IMR-90 (cell line): ENCODE results near the gene SPPL2B. TPM values are rescaled to one million over a fixed set of nuclear protein-coding genes. Genes with fewer than 3 reads are reported as not detected.

Experiments
- ATAC-seq: fragments of 200-7000 bp; cut with Tn5 transposase; 2 replicates; pipeline ENCODE4 v1.9.1; 2020; ENCODE audit warnings: low read depth, mild to moderate bottlenecking, moderate library complexity
- BruUV-seq: library from RNA; stranded (reverse); fragments of 400-500 nt; replicated peaks from 2 replicates; lab custom pipeline; 2021; lab: Mats Ljungman, UMichigan
- CTCF ChIA-PET: fragments of 300-600 bp; formaldehyde crosslinking; extraction: SDS; loops from one replicate; lab custom pipeline; 2021; ENCODE audit warnings: antibody characterized with exemption; lab: Yijun Ruan, JAX
- POLR2A ChIA-PET: fragments of 300-600 bp; sonication (Branson Sonifier 250); formaldehyde crosslinking; loops from one replicate; lab custom pipeline; 2022; ENCODE audit warnings: antibody characterized with exemption; ENCODE audit not compliant: unreplicated experiment; lab: Charles Lee
- DNase-seq: peaks from one replicate; pipeline ENCODE4 v3.0.0; 2013
- H2AFZ ChIP-seq: replicated peaks from 2 replicates; pipeline ENCODE3; 2013; ENCODE audit warnings: low read length, mild to moderate bottlenecking; ENCODE audit not compliant: poor library complexity
- H2AK5ac ChIP-seq: 2 replicates; pipeline ENCODE4 v1.6.1; 2013; ENCODE audit warnings: low read depth, low read length, inconsistent platforms
- H2AK9ac ChIP-seq: replicated peaks from 2 replicates; pipeline ENCODE3; 2013; ENCODE audit warnings: mild to moderate bottlenecking, low read depth, low read length, moderate library complexity; ENCODE audit not compliant: poor library complexity
- H2BK120ac ChIP-seq: 2 replicates; pipeline ENCODE4 v1.6.1; 2013; ENCODE audit warnings: low read depth, low read length, inconsistent platforms
- H2BK15ac ChIP-seq: 3 replicates; pipeline ENCODE4 v1.6.1; 2013; ENCODE audit warnings: low read depth, low read length, inconsistent platforms
- H2BK20ac ChIP-seq: 2 replicates; pipeline ENCODE4 v1.6.1; 2013; ENCODE audit warnings: low read depth, mild to moderate bottlenecking, inconsistent platforms, low read length, moderate library complexity
- H2BK5ac ChIP-seq: 2 replicates; pipeline ENCODE4 v1.6.1; 2013; ENCODE audit warnings: mild to moderate bottlenecking, low read depth, low read length, inconsistent platforms; ENCODE audit not compliant: poor library complexity, severe bottlenecking
- H3K14ac ChIP-seq: replicated peaks from 2 replicates; pipeline ENCODE4 v1.6.1; 2013; ENCODE audit warnings: low read depth, low read length, inconsistent platforms
- H3K18ac ChIP-seq: 2 replicates; pipeline ENCODE4 v1.6.1; 2013; ENCODE audit warnings: low read depth, low read length, control low read depth
- H3K23ac ChIP-seq: 2 replicates; pipeline ENCODE4 v1.6.1; 2013; ENCODE audit warnings: low read depth, low read length, inconsistent platforms
- H3K27ac ChIP-seq: 2 replicates; pipeline ENCODE4 v1.5.1; 2013; ENCODE audit warnings: mild to moderate bottlenecking, control low read depth, low read length; ENCODE audit not compliant: insufficient read depth
- H3K27me3 ChIP-seq: 2 replicates; pipeline ENCODE4 v1.6.1; 2013; ENCODE audit warnings: low read length; ENCODE audit not compliant: control insufficient read depth, insufficient read depth
- H3K36me3 ChIP-seq: 2 replicates; pipeline ENCODE4 v1.6.1; 2013; ENCODE audit warnings: low read length, mixed read lengths; ENCODE audit not compliant: control insufficient read depth, insufficient read depth
- H3K4ac ChIP-seq: 2 replicates; pipeline ENCODE4 v1.6.1; 2013; ENCODE audit warnings: low read depth, low read length, inconsistent platforms
- H3K4me1 ChIP-seq: 2 replicates; pipeline ENCODE4 v1.6.1; 2013; ENCODE audit warnings: low read length, mixed read lengths; ENCODE audit not compliant: control insufficient read depth, insufficient read depth
- H3K4me2 ChIP-seq: 2 replicates; pipeline ENCODE4 v1.6.1; 2013; ENCODE audit warnings: low read depth, mild to moderate bottlenecking, control low read depth, low read length, moderate library complexity
- H3K4me3 ChIP-seq: 2 replicates; pipeline ENCODE4 v1.5.1; 2013; ENCODE audit warnings: low read depth, mild to moderate bottlenecking, control low read depth, low read length, moderate library complexity; ENCODE audit not compliant: insufficient read depth
- H3K56ac ChIP-seq: 2 replicates; pipeline ENCODE4 v1.6.1; 2013; ENCODE audit warnings: low read length, inconsistent platforms; ENCODE audit not compliant: insufficient read depth; ENCODE audit errors: extremely low read depth
- H3K79me1 ChIP-seq, 2 experiments: 2 replicates each; pipeline ENCODE4 v1.6.1; 2013; ENCODE audit warnings: low read length in 2 of 2, inconsistent platforms in 1 of 2, low read depth in 1 of 2
- H3K9ac ChIP-seq: 2 replicates; pipeline ENCODE4 v1.6.1; 2013; ENCODE audit warnings: low read depth, low read length, control low read depth
- H3K9me1 ChIP-seq: 2 replicates; pipeline ENCODE4 v1.6.1; 2013; ENCODE audit warnings: low read length, inconsistent platforms; ENCODE audit not compliant: insufficient read depth
- H3K9me3 ChIP-seq: 2 replicates; pipeline ENCODE4 v1.6.1; 2013; ENCODE audit warnings: low read length; ENCODE audit not compliant: control insufficient read depth, insufficient read depth
- H4K20me1 ChIP-seq: 2 replicates; pipeline ENCODE4 v1.6.1; 2013; ENCODE audit warnings: low read length, inconsistent platforms; ENCODE audit not compliant: insufficient read depth
- H4K5ac ChIP-seq: 2 replicates; pipeline ENCODE4 v1.6.1; 2013; ENCODE audit warnings: mild to moderate bottlenecking, low read depth, low read length, control low read depth
- H4K8ac ChIP-seq, 2 experiments: 2 replicates each; pipeline ENCODE4 v1.6.1; 2013; ENCODE audit warnings: low read depth in 2 of 2, low read length in 2 of 2, control low read depth in 1 of 2, inconsistent platforms in 1 of 2
- H4K91ac ChIP-seq: 2 replicates; pipeline ENCODE4 v1.6.1; 2013; ENCODE audit warnings: low read depth, low read length, inconsistent platforms; ENCODE audit not compliant: insufficient read depth
- BHLHE40 ChIP-seq: fragments of 150-350 bp; IDR thresholded peaks from 2 replicates; pipeline ENCODE4 v1.6.1; 2016; ENCODE audit warnings: mild to moderate bottlenecking, low read depth, low read length
- CEBPB ChIP-seq: IDR thresholded peaks from 2 replicates; pipeline ENCODE4 v1.6.1; 2012; ENCODE audit warnings: low read depth, low read length, improper control_type of control experiment
- CHD1 ChIP-seq: IDR thresholded peaks from 2 replicates; pipeline ENCODE4 v1.6.1; 2012; ENCODE audit warnings: low read depth, low read length, improper control_type of control experiment
- CTCF ChIP-seq: conservative IDR thresholded peaks from 2 replicates; pipeline ENCODE4 v1.5.1; 2012; ENCODE audit warnings: mild to moderate bottlenecking, low read depth, low read length, improper control_type of control experiment
- ELK1 ChIP-seq: fragments of 150-350 bp; IDR thresholded peaks from 2 replicates; pipeline ENCODE4 v1.6.1; 2016; ENCODE audit warnings: low read depth, mild to moderate bottlenecking, low read length, moderate library complexity, borderline replicate concordance
- FOS ChIP-seq: fragments of 150-350 bp; IDR thresholded peaks from 2 replicates; pipeline ENCODE4 v1.6.1; 2016; ENCODE audit warnings: low read depth, low read length
- MAFK ChIP-seq: IDR thresholded peaks from 2 replicates; pipeline ENCODE4 v1.6.1; 2012; ENCODE audit warnings: low read depth, low read length, improper control_type of control experiment
- MAZ ChIP-seq: IDR thresholded peaks from 2 replicates; pipeline ENCODE4 v1.6.1; 2012; ENCODE audit warnings: low read depth, mild to moderate bottlenecking, low read length, improper control_type of control experiment, moderate library complexity, borderline replicate concordance
- MXI1 ChIP-seq: IDR thresholded peaks from 2 replicates; pipeline ENCODE4 v1.6.1; 2012; ENCODE audit warnings: low read depth, mild to moderate bottlenecking, low read length, moderate library complexity, borderline replicate concordance
- NFE2L2 ChIP-seq: fragments of 150-350 bp; IDR thresholded peaks from 2 replicates; pipeline ENCODE4 v1.6.1; 2016; ENCODE audit warnings: low read depth, mild to moderate bottlenecking, low read length
- POLR2A ChIP-seq: IDR thresholded peaks from 2 replicates; pipeline ENCODE4 v1.6.1; 2012; ENCODE audit warnings: mild to moderate bottlenecking, low read depth, low read length
- RAD21 ChIP-seq: IDR thresholded peaks from 2 replicates; pipeline ENCODE4 v1.6.1; 2012; ENCODE audit warnings: low read length, improper control_type of control experiment
- RCOR1 ChIP-seq: IDR thresholded peaks from 2 replicates; pipeline ENCODE4 v1.6.1; 2012; ENCODE audit warnings: mild to moderate bottlenecking, low read length, improper control_type of control experiment; ENCODE audit not compliant: insufficient replicate concordance
- RFX5 ChIP-seq: IDR thresholded peaks from 2 replicates; pipeline ENCODE4 v1.8.0; 2012; ENCODE audit warnings: low read depth, mild to moderate bottlenecking, low read length, moderate library complexity
- SMC3 ChIP-seq: fragments of 150-350 bp; IDR thresholded peaks from 2 replicates; pipeline ENCODE4 v1.6.1; 2016; ENCODE audit warnings: low read depth, mild to moderate bottlenecking, antibody characterized with exemption, low read length, moderate library complexity
- USF2 ChIP-seq: fragments of 150-350 bp; IDR thresholded peaks from 2 replicates; pipeline ENCODE4 v1.6.1; 2017; ENCODE audit warnings: mild to moderate bottlenecking, antibody characterized with exemption, low read length, low read depth
- WGBS, 2 experiments: methylation state at CpG; one replicate each; pipeline versions ENCODE4 v1.1.5 to v1.1.7; 2013; ENCODE audit warnings: missing lambda C conversion rate in 2 of 2; ENCODE audit not compliant: insufficient read length in 1 of 2; ENCODE audit errors: extremely low coverage in 2 of 2; 5-methylcytosine and 5-hydroxymethylcytosine counted together
- dilution Hi-C: fragments of 300-500 bp; cut with HindIII; formaldehyde crosslinking; loops from one replicate; pipeline ENCODE4 v1.14.3; 2018; ENCODE audit warnings: low sequenced_read_pairs; ENCODE audit not compliant: unreplicated experiment
- in situ Hi-C: fragments of 300-500 bp; cut with MboI; formaldehyde crosslinking; loops from 3 replicates; pipeline ENCODE4 v1.14.3; 2019; ENCODE audit warnings: low sequenced_read_pairs, inconsistent platforms, mixed read lengths
- intact Hi-C: fragments of 100-400 bp; cut with micrococcal nuclease; formaldehyde crosslinking; loops from 2 replicates; pipeline ENCODE4 v1.10.0; 2022
- polyA plus RNA-seq, 3 experiments: library from polyadenylated mRNA; depleted of rRNA; stranded (reverse); fragments of >200 nt; gene quantifications; 2 replicates each; pipeline ENCODE4 v1.2.3, GENCODE V29; 2012; ENCODE audit warnings: low replicate concordance in 1 of 3
- total RNA-seq: library from RNA; depleted of rRNA; stranded (reverse); fragments of >200 nt; gene quantifications from 2 replicates; pipeline ENCODE4 v1.2.3, GENCODE V29; 2012

The SPPL2B gene
- total and polyA plus RNA-seq, 2 of the 4 experiments (the other 2 are of a cell fraction): 3.4 to 45.7 TPM

- dilution Hi-C loops (no loop called here), in situ Hi-C loops (no loop called here), intact Hi-C loops (no loop called here)
- CTCF ChIA-PET: no interaction called here
- Histone ChIP-seq H3K4me3 (no peak overlapping the region), H3K36me3 (peaks cover 34% of the 10 kb centered on the region), H2AK9ac (no peak overlapping the region), H3K14ac (no peak overlapping the region), H3K79me1 (no peaks in the 10 kb centered on the region), H2BK15ac (no peak overlapping the region), H3K9me3 (no peaks in the 10 kb centered on the region), H4K8ac (no peak overlapping the region), H3K23ac (no peak overlapping the region), H2BK5ac (no peak overlapping the region), H3K27ac (no peak overlapping the region), H3K4ac (no peak overlapping the region), H2BK120ac (no peak overlapping the region), H3K9ac (no peak overlapping the region), H4K91ac (no peak overlapping the region), H2AFZ (no peak overlapping the region), H3K18ac (no peak overlapping the region), H2AK5ac (no peak overlapping the region), H4K20me1 (no peaks in the 10 kb centered on the region), H3K9me1 (no peaks in the 10 kb centered on the region), H3K4me2 (no peak overlapping the region), H3K56ac (no peak overlapping the region), H2BK20ac (no peak overlapping the region), H4K5ac (no peak overlapping the region), H3K27me3 (peaks cover 3% of the 10 kb centered on the region; the same call in 1 of the 2 replicates), H3K4me1 (no peaks in the 10 kb centered on the region)
- ATAC-seq (no peak), DNase-seq (no peak)
- POLR2A ChIA-PET: no interaction called here
- BruUV-seq: no TSS peak
- 89% methylated on average over 42 of the region's 45 CpGs; no CpG with 5 or more reads in 1 of the 2 experiments for WGBS, 2 experiments
- TF ChIP-seq USF2 (no peak), BHLHE40 (no peak), MAFK (no peak), MAZ (no peak), CEBPB (no peak), RAD21 (no peak), CHD1 (no peak), POLR2A (no peak), RCOR1 (no peak), SMC3 (no peak), FOS (no peak), RFX5 (no peak), NFE2L2 (no peak), CTCF (no peak), MXI1 (no peak), ELK1 (no peak)
Measured at GRCh38 chr19:2353159-2353886, 24.8 kb downstream of the SPPL2B start.
